GM23338 (cell line): ENCODE data around the gene TENM4.

Experiments
- CTCF ChIP-seq, 2 experiments: fragments of 200-600 bp in 1 of 2; sonication (generic) in 1 of 2; conservative IDR thresholded peaks; 2 replicates each; pipeline versions ENCODE4 v1.5.1 to v1.6.1; 2016 to 2017; ENCODE audit warnings: antibody characterized with exemption in 2 of 2, low read depth in 2 of 2, mild to moderate bottlenecking in 2 of 2, moderate library complexity in 1 of 2
- EZH2 ChIP-seq: fragments of 200-600 bp; sonication (generic); IDR thresholded peaks from one replicate; pipeline ENCODE4 v1.8.0; 2017; ENCODE audit warnings: antibody characterized with exemption, mild to moderate bottlenecking, low read depth; ENCODE audit not compliant: unreplicated experiment
- EZH2phosphoT487 ChIP-seq: fragments of 200-600 bp; sonication (generic); IDR thresholded peaks from one replicate; pipeline ENCODE4 v1.8.1; 2018; ENCODE audit warnings: antibody characterized with exemption; ENCODE audit not compliant: unreplicated experiment
- JUNB ChIP-seq: IDR thresholded peaks from one replicate; pipeline ENCODE4 v1.6.1; 2016; ENCODE audit warnings: antibody characterized with exemption; ENCODE audit not compliant: unreplicated experiment
- POLR2AphosphoS5 ChIP-seq: IDR thresholded peaks from 2 replicates; pipeline ENCODE4 v1.6.1; 2016; ENCODE audit warnings: antibody characterized with exemption, low read depth
- TF ChIP-seq, protein P1 (sequence below): IDR thresholded peaks from one replicate; pipeline ENCODE4 v1.6.1; 2018; ENCODE audit warnings: antibody characterized with exemption; ENCODE audit not compliant: unreplicated experiment

DNA sequence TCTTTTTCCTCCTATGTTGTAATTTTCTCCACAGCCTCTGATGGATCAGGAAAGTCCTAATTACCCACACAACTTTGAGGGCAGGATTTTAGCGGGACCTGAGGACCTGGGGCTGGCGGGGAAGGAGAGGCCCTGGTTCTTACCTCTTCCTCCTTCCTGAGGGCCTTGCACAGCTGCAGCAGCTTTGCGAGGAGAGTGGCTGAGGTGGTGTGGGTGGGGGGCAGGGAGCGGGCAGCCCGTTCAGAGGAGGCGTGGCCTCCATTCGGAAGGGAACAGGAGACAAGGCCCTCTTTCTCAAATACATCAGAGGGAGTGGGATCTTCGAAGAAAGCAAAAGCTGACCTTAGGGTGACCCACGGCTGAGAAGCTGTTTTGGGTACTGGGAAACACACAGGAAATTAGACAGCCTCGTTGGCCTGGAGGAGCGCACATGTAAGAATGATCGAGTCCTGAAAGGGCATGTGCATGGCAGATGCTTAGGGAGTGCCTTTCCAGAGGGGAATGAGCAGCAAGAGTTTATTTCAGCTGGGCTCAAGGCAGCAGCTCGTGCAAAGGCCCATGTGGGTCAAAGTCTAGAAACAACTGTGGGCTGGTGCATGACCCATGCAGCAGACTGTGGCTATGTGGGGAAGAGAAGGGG lies 789.6 kb downstream of the TENM4 start:
- TF ChIP-seq CTCF (conservative IDR thresholded peaks at IDR 0.05; ENCODE audit: low read depth in 2 of 2) (no peak), JUNB (no peak), EZH2 (no peak), EZH2phosphoT487 (no peak), POLR2AphosphoS5 (no peak)
- TF ChIP-seq, protein P1, sequence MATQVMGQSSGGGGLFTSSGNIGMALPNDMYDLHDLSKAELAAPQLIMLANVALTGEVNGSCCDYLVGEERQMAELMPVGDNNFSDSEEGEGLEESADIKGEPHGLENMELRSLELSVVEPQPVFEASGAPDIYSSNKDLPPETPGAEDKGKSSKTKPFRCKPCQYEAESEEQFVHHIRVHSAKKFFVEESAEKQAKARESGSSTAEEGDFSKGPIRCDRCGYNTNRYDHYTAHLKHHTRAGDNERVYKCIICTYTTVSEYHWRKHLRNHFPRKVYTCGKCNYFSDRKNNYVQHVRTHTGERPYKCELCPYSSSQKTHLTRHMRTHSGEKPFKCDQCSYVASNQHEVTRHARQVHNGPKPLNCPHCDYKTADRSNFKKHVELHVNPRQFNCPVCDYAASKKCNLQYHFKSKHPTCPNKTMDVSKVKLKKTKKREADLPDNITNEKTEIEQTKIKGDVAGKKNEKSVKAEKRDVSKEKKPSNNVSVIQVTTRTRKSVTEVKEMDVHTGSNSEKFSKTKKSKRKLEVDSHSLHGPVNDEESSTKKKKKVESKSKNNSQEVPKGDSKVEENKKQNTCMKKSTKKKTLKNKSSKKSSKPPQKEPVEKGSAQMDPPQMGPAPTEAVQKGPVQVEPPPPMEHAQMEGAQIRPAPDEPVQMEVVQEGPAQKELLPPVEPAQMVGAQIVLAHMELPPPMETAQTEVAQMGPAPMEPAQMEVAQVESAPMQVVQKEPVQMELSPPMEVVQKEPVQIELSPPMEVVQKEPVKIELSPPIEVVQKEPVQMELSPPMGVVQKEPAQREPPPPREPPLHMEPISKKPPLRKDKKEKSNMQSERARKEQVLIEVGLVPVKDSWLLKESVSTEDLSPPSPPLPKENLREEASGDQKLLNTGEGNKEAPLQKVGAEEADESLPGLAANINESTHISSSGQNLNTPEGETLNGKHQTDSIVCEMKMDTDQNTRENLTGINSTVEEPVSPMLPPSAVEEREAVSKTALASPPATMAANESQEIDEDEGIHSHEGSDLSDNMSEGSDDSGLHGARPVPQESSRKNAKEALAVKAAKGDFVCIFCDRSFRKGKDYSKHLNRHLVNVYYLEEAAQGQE = no peak
